Renal cortical epithelial cell (primary cell): ENCODE results near the gene BEND5. TPM values are rescaled to one million over a fixed set of nuclear protein-coding genes. Genes with fewer than 3 reads are reported as not detected.

Experiments used
- DNase-seq: peaks from one replicate; pipeline ENCODE4 v3.0.0-alpha.2; 2011; ENCODE audit warnings: low read depth
- total RNA-seq: library from RNA; depleted of rRNA; stranded (reverse); fragments of >200 nt; gene quantifications from 2 replicates; pipeline ENCODE4 v1.2.3, GENCODE V29; 2014

Gene BEND5, protein sequence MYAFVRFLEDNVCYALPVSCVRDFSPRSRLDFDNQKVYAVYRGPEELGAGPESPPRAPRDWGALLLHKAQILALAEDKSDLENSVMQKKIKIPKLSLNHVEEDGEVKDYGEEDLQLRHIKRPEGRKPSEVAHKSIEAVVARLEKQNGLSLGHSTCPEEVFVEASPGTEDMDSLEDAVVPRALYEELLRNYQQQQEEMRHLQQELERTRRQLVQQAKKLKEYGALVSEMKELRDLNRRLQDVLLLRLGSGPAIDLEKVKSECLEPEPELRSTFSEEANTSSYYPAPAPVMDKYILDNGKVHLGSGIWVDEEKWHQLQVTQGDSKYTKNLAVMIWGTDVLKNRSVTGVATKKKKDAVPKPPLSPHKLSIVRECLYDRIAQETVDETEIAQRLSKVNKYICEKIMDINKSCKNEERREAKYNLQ
- total RNA-seq: 1.9 and 6.0 TPM in 2 replicates

DNA sequence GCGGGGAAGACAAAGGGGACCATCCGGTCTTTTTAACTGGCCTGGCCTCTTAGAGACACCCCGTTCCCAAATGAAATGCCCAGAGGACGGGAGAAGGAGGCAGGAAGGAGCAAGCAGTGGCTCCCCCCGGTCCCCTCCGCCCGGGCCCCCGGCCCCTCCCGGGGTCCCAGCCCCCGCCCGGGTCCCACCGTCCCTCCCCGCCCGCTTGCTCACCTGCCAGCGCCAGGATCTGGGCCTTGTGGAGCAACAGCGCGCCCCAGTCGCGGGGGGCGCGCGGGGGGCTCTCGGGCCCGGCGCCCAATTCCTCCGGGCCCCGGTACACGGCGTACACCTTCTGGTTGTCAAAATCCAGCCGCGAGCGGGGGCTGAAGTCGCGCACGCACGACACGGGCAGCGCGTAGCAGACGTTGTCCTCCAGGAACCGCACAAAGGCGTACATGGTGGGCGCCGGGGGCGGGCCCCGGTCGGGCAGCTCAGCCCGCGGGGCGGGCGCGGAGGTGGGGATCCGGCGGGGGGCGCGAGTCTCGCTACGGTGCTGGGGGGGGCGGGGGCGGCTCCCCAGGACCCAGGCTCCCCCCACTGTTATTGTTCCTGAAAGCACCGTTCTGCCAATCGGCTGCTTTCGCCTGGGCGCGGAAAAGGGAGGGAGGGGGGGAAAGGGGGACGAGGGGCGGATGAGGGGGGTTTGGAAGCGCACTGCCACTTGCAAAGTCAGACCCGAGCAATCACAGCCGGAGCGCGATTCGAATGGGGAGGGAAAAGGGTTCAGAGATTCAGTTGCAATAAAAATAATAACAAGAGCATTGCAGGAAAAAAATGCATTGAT, at the start of gene BEND5:
BEND5 (minus strand) TSS at position 499 of the 826 bp plus-strand sequence; CDS start at position 439, 60 bp downstream.
- DNase-seq: no peak

DNA sequence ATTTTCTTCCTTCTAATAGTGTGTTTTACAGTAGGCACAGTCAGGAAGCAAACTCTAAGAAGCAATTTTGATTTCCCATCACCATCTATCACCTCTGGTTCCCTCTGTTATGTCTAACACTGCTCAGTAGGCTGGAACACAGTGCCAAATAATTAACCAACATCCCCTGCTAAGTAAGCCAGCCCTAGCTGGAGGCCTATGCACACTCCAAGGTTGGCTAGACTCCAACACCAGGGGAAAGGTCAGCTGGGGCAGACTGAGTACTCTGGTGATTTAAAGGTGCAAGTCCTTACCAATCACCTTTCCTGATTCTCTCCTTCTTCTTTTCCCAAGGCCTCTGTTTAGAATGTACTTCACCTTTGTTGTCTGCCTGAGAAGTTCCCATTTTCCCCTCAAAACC, 46.5 kb upstream of the BEND5 start:
- peak; percentile 97 for DNase-seq

DNA sequence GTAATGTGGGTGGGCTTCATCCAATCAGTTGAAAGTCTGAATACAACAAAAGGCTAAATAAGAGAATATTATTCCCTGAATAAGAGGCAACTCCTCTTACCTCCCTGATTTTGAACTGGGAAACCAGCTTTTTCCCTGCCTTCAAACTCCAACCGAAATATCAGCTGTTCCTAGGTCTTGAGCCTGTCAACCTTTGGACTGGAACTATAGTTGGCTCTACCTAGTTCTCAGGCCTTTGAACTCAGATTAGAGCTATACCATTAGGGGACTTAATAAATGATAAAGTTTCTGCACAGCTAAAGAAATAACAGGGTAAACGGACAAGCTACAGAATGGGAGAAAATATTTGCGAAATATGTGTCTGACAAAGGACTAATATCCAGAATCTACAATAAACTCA, 43.8 kb upstream of the BEND5 start:
- no peak for DNase-seq

DNA sequence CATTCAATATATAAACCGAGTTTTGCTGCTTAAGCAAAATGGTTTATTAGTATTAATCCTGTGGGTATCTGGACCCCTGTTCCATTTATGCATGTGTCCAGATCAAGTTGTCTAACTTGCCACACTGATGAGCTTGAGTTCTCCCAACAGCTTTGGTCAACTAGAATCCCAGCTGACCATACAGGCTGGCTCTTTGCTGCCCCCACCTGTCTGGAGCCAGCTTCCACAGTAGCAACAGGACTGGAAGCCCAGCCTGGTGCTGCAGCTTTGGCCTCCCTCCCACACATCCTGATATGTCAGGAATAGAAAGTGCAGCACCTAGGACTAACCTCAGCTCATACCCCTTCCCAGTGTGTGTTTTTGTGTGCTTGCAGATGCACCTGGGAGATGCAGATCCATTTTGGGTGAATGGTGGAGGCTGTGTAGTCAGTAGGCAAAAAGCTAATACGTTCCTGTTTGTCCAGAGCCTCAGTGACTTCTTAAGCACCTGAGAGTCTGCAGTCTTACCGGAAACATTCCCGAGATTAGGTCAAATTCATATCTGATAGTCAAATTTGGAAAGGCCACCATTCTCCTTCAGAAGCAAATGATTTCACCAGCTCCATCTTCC, 40.9 kb upstream of the BEND5 start:
- DNase-seq: peak; percentile 58

DNA sequence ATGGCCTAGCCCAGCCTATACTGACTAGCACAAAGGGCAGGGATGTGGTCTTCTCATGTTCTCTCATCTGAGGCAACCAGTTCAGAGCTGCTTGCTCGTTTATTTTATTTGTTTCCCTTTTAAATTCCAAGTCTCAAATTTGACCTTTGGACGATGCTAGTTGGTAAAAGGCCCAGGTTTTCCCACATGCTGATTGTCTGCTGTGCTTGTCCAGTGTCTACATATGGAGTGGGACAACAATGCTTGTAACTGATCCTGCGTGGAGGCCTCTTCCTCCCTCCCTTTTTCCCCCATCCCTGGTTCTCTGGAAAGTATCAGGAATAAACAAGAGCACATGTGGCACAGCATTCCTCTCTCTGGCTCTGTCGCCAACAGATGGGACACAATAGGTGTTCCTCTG, 34.0 kb upstream of the BEND5 start:
- peak; percentile 29 for DNase-seq

DNA sequence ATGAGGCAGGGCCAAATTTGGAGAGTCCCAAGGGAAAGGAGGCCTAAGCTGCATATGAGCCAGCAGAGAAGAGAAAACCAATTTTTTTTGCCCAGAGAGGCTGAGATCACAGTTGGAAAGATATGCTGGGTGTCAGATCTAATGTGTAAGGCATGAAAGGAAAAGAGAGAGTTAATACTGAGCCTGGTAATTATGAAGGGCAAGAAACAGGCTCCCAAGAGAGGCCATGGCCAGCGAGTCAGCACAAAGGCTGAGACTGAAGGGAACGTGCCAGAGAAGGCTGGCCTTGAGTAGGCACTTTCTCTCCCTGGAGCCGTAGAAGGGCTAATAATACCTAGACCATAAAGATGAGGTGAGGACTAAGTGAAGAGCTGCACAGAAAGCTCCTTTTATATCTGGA, 31.8 kb upstream of the BEND5 start:
- no peak for DNase-seq

DNA sequence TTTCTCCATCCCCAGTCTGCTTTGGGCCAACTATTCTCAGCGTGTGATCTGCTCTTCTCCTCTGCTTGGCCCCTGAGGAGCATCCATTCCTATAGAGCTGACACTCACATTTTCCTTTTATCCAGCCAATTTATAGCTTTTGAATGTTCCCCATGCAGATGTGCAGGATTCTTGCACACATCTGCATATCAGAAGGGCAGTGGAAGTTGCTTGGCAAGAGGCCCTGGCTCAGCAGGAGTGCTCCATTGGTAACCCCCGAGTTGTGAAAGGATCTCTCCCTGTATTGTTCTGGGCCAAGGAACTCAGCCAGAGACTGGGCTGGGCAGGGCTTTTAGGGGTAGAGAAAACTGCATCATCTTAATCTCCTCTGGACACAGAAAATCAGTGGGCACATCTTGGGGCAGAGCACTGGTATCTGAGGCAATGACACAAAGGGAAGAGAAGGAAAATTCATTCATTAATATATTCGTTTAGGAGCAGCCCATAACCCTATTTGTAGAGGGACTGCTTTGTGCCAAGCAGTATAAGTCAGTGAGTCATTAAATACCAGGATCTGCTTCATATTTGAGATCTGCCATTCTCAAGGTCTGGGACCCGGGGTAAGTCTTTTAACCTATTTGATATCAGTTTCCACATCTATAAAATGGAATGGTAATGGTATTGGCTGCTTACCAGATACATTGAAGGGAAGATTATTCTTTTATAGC, 31.0 kb upstream of the BEND5 start:
- DNase-seq: peak; percentile 14

DNA sequence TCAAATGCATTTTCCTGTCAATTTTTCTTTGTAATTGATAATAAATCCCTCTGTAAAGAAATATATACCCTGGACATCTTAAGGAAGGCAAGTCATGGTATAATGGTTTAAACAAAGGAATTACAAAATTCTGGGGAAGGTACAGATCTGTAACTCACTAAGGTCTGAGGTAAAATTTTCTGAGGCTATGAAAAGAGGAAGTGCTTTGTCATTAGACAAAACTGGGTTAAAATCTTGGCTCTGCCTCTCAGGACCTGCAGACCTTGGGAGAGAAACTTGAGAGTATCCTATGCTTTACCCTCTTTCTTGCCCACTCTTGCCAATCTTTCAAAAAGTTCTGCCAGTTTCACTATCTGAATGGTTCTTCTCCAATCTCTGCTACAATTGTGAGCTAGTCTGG, 26.8 kb upstream of the BEND5 start:
- DNase-seq: no peak

DNA sequence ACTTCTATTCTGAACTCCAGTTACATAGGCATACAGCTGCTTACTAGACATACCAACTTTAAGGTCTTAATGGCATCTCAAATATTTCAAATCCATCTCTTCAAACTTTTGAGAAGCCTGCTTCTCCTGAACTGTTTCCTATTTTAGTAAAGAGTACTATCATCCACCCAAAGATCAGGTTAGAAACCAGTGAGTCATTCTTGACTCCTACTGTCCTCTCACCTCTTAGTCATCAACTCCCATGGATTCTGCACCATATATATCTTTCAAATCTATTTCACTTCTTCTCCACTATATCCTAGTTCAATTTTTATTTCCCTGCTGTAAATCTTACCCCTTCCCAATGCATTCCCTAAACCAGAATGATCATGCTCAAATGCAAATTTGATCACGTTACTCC, 18.1 kb upstream of the BEND5 start:
- DNase-seq: no peak

DNA sequence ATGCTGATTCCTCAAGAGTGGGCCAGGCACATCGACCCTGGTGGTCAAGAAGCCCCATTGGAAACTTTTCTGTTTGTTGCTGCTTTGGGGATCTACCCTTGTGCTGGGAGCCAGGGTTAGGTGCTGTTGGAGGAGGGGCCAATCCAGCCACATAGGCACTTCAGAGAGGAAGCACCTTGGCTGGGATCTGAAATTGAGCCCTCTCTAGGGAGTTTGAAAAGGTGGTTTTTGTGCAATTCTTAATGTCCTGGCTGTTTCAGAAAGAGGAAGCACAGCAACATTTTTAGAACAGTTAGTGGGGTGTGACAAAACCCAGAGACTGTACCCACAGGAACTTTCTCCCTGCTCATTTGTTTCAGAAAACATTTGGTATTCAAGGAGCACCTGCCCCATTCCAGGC, 17.2 kb upstream of the BEND5 start:
- no peak for DNase-seq

DNA sequence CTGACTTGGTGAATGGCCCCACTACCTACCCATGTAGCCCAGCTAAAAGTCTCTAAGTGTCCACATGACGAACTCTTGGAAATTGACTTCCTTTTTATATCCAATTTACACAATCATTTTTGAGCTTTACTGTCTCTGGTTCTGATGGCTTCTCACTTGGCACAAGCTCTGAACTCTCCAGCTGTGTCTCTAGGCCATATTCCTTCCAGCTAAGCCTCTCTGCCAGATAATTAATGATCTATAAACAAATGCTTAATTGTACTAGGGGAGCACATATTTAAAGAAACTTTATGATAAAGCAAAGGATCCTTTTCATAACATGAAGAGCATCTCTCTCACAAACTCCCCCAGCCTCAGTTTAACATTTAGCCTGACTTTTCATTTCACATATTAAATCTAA, 16.3 kb upstream of the BEND5 start:
- no peak for DNase-seq

DNA sequence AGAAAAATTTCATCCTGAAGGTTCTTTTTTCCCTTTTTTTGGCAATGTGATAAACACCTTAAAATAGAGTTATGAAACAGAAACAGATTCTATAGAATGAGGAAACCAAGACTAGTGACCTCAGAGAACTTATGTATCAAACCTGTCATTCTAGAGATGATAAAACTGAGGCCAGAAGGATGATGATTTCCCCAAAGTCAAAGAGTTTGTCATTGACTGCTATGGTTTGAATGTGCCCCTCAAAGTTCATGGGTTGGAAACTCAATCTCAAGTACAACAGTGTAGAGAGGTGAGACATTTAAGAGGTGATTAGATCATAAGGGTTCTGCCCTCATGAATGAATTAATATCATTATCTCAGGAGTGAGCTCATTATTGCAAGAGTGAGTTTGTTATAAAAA, 13.7 kb upstream of the BEND5 start:
- no peak for DNase-seq

DNA sequence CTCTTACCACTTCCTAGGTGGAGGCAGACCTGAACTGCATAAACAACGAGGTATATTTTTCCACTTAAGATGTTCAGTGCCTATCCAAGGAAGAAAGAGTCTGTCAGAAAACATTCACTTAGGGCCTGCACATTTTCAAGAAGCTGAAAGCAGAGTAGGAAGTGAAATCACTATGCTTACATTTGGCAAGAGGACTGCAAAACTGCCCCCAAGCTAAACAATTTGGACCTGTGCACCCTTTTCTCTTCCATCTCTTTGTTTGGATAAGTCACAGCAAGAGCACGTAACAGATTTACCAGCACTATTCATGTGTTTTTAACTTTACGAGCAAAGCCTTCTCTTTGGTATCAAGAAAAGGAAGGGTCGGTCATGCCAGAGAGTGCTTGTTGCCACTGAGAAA, 13.2 kb upstream of the BEND5 start:
- DNase-seq: no peak

DNA sequence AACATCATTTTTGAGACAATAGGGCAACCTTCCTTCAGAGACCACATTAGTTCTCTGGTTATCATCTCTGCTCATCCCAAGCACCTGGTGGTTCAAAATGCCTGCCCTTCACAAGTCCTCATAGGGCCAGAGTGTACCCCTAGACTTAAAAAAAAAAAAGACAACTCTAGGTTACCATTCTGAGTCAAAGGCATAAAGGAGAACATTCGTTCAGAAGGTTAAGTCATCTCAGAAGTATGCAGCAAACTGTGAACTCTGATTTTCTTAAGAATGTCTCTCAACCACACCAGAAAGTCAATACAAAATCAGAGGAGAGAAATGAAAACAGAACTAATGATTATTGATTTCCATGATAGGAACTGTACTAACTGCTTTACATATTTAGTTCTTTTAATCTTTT, 9.2 kb upstream of the BEND5 start:
- no peak for DNase-seq

DNA sequence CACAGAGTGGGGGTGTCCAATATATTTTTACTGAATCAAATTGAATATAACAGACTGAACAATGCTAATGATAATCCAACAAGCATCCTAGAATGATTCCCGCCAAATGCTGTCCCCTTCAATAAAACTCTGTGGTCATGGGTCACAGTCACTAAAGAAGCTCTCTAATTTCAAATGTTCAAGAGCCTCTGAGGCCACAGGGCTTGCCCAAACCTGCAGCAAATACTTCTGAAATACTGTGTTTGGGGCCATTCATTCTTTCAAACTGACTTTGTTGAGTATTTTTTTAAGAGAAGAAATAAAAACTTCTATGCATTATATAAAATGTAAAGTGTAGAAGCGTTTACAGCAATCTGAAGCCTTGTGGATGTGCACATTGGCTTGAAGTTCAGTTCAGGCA, 7.6 kb upstream of the BEND5 start:
- no peak for DNase-seq

DNA sequence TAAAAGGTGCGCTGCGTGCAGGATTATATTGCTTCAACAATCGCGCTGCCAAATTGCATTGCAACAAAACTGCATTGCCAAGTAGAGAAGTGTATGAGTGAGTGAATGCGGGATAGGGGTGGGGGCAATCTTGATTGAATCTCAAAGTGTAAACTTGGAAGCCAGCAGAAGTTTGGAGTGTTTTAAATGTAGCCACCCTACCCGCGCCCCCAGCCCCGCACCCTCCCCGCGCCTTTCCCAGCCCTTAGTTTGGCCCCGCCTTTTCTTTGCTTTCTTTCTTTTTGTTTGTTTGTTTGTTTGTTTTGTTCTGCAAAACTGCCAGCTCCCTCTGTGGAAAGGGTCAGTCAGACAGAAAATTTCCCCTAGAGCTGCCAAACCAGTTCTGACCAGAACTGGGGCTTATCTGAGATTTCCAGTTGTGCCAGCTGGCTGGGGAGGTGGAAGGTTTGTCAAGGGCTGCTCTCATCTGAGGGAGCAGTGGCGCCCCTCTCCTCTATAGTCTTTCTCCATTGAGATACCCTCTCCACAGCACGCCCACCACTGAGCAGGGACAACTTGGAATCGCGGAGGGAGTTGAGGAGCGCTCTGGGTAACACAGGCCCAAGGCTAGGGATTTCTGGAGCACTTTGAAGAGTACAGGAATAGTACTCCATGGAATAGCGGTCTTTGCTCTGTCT, 666 bp upstream of the BEND5 start:
- no peak for DNase-seq

DNA sequence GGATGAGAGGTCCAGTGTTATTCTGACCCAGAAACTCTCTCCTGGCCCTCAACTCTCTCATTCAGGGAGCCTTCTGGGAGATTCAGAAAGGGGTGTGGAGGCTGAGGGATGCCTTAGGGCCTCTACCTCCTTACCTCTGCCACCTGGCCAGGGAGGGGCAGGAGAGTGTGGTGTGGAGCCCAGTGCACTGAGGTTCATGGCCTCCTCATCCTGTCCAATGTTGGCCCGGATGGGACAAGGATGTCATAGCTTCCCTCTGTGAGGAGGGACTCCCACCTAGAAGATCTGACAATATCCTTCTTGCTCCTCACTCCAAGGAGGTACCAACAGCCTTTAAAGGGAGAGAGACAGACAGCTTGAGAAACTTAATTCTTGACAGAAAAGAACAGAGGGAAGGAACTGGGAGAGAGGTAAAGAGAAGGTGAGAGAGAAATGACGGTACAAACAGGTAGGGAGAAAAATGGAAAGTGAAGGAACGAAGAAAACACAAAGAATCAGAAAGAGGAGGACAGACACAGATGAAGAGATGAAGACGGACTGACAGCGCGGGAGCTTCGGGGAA, 779 bp downstream of the BEND5 start:
- DNase-seq: no peak

DNA sequence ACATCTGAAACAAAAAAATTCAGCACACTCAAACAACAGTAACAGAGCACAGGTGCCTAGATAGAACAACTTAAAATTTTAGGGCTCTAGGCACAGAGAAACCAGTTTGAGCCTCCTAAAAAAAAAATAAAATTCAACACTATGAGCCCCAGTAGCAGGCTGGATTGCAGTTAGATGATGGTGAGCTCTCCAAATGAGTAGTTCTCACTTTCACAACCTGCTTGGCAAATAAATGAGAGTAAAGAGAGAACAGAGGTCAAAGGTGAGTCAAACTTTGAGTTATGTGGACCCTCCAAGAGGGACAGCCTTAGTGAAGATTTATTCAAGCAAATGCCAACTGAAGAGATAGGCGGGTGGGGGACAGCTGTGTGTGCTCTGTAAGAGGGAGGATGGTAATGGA, 3.6 kb downstream of the BEND5 start:
- DNase-seq: no peak

DNA sequence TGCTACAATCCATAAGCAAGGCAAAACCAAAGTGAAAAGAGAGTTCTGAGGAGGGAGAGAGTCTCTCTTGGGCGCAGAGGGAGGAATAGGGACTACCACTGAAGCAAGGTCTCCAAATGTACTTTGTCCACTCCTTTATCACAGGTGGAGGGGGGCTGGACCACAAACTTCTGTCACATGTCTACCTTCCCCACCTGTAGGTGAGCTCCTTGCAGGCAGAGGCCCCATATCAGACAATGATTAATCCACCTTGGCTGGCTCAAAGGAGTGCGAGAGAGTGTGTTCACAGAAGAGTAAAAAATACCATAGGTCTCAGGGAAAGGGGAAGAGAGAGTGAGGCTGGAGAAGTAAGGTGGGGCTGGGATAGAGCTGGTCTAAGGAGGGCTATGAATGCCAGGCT, 4.5 kb downstream of the BEND5 start:
- DNase-seq: no peak

DNA sequence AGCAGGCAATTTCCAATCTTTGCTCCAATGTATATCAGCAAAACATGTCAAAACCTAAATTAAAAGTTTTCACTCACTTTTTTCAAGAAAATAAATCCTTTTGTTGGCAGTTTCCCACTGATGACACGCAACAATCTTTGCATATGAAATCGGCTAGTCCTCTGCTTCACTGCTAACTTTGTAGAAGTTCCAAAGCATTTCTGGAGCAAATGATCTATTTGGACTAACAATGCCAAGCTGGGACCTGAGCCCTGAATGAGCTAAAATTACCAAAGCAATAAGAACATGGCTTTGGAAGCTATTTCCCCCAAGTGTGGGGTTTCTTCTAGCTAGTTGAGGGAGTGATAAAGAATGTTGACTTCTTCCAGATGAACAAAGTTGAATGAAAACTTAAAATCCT, 5.1 kb downstream of the BEND5 start:
- no peak for DNase-seq

DNA sequence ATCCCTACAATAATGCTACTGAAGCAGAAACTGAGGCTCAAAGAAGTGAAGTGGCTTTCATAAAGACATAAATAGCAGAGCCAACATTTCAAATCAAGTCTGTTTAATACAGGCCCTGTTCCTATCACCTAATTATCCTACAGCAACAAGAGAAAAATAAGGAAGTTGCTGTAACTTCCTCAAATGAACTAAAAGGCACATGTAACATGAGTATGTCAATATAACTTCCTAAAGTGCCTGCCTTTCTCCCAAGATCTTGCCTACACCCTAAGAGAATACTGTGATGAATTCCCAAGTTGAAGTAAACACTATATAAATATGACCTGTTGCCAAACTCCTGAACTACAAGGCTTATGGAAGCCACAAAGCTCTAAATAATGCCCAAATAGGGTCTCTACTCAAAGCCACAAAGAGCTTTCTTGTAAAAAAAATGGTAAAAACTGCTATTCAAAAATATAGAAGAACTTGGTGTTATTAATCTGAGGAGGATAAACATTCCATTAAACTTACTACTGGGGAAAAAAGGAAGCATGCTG, 8.6 kb downstream of the BEND5 start:
- DNase-seq: no peak
